RPMI7951 (cell line): ENCODE measurements around the gene POU2AF2. TPM values are rescaled to one million over a fixed set of nuclear protein-coding genes. Genes with fewer than 3 reads are reported as not detected.
"Not testable (repeated sequence)": the region's sequence is repeated elsewhere in the genome, so short reads cannot be mapped to it uniquely, and the experiment has no call there.

ENCODE experiments used
- DNase-seq: peaks from one replicate; pipeline ENCODE4 v3.0.0-alpha.2; 2012; ENCODE audit warnings: low read depth
- total RNA-seq: library from RNA; depleted of rRNA; stranded (reverse); fragments of >200 nt; shearing (Covaris generic); gene quantifications from 2 replicates; pipeline ENCODE4 v1.2.3, GENCODE V29; 2014

POU2AF2 gene
- total RNA-seq, 1 experiment from 2014 or later: not detected

- no peak for DNase-seq
Observed at GRCh38 chr11:111258046-111258445, 12.5 kb downstream of the POU2AF2 start.

- DNase-seq: peak; percentile 14
Observed at GRCh38 chr11:111259896-111260295, 14.4 kb downstream of the POU2AF2 start.

- no peak for DNase-seq
Observed at GRCh38 chr11:111260811-111261210, 15.3 kb downstream of the POU2AF2 start.

GRCh38 chr11:111264646-111265045 is 19.1 kb downstream of the POU2AF2 start:
- no peak for DNase-seq

- DNase-seq: no peak
Observed at GRCh38 chr11:111265421-111265820, 19.9 kb downstream of the POU2AF2 start.

- DNase-seq: not testable (repeated sequence)
Observed at GRCh38 chr11:111268303-111268702, 22.8 kb downstream of the POU2AF2 start.

- DNase-seq: no peak
Observed at GRCh38 chr11:111269146-111269868, 23.8 kb downstream of the POU2AF2 start.

GRCh38 chr11:111272420-111272819 is 26.9 kb downstream of the POU2AF2 start:
- DNase-seq: no peak

- DNase-seq: no peak
Observed at GRCh38 chr11:111282562-111283075, 37.1 kb downstream of the POU2AF2 start.

GRCh38 chr11:111283945-111284481 is 38.5 kb downstream of the POU2AF2 start:
- no peak for DNase-seq

- no peak for DNase-seq
Observed at GRCh38 chr11:111285189-111286091, 39.9 kb downstream of the POU2AF2 start.

GRCh38 chr11:111291764-111292163 is 46.2 kb downstream of the POU2AF2 start:
- no peak for DNase-seq

- DNase-seq: not testable (repeated sequence)
Observed at GRCh38 chr11:111292408-111292807, 46.9 kb downstream of the POU2AF2 start.

- DNase-seq: no peak
Observed at GRCh38 chr11:111296196-111296595, 50.7 kb downstream of the POU2AF2 start.

- no peak for DNase-seq
Observed at GRCh38 chr11:111297696-111298095, 52.2 kb downstream of the POU2AF2 start.

GRCh38 chr11:111298413-111299100 is 53.0 kb downstream of the POU2AF2 start, which contains the start of gene POU2AF3:
TSS of gene POU2AF3 (plus strand) at chr11:111298546. CDS start at chr11:111298582, 36 bp downstream.
- DNase-seq: no peak

GRCh38 chr11:111299101-111300026 is 53.8 kb downstream of the POU2AF2 start:
- peak; percentile 17 for DNase-seq

- DNase-seq: no peak
Observed at GRCh38 chr11:111300569-111300968, 55.0 kb downstream of the POU2AF2 start.

GRCh38 chr11:111301004-111301841 is 55.7 kb downstream of the POU2AF2 start:
- no peak for DNase-seq

- DNase-seq: no peak
Observed at GRCh38 chr11:111301842-111302118, 56.3 kb downstream of the POU2AF2 start.
